ENCODE results near the gene PLEKHN1.
A peak's percentile ranks its signal among the peaks of the same experiment; 100 is the strongest.

PLEKHN1 gene

DNA sequence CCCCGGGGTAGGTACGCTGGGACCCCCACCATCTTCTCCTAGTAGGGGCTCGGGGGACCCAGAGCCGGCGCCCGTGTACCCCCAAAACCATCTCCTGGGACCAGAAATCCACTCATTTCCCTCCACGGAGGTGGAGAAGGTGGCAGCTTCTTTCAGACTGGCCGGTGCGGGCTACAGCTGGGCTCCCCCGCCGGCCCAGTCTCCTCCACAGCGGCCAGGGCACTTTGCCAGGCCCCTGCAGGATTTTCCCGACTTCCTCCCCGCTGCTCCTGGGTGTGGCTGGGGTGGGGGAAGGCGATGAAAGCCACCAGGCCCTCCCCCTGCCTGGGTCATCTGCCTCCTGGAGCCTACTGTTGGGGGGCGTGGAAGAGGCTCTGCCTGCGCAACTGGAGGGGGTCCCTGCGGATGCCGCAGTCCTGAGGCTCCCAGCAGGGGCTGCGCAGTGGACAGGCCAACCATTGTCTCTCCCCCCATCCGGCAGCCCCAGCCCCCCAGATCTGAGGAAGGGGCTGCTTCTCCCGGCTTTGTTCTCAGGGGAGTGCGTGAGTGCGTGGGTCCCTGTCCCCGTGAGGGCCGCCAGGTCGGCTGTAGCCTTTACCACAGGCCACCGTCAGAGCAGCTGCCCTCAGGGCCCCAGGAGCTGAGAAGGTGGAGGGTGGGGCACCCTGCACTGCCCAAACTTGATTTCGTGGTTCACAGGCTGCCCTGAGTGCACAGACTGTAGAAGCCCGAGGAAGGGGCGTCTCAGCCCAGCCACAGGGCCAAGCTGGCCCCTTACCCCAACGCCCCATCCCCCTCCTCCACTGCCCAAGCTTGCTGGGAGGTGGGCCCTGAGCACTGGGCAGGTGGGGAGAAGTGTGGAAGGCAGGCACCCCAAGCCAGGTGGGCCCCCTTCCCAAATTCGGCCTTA, 55.0 kb downstream of the PLEKHN1 start:
- peak overlapping the region; percentile 43 for H3K9ac ChIP-seq (ENCODE audit: low read length)
- H3K36me3 ChIP-seq (ENCODE audit: control insufficient read depth, insufficient read depth, low read length), result no peaks in the 10 kb centered on the region
- H3K4me3 ChIP-seq (ENCODE audit: low read length), result peak overlapping the region; percentile 25
- H3K27me3 ChIP-seq (ENCODE audit: control insufficient read depth, insufficient read depth, low read length), result no peaks in the 10 kb centered on the region
- H3K4me1 ChIP-seq (ENCODE audit: control insufficient read depth, insufficient read depth, low read length), result peaks cover 31% of the 10 kb centered on the region
- no peaks in the 10 kb centered on the region for H3K9me3 ChIP-seq (ENCODE audit: control insufficient read depth, low read length)

DNA sequence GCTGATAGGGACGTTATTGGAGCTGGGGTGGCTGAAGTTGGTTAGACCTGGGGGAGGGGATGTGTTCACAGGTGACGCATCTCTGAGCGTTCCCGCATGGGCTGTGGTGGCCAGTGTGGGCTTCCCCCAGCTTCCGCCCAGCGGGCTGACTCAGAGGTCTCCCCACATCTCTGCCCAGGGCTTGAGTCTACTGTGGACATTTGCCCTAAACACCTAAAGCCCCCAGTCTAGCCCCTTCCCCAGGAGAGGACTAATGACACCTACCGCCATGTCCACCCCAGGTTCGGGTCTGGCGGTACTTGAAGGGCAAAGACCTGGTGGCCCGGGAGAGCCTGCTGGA, 55.6 kb downstream of the PLEKHN1 start:
- Histone ChIP-seq H3K9ac (ENCODE audit: low read length) (no peak overlapping the region), H3K36me3 (ENCODE audit: control insufficient read depth, insufficient read depth, low read length) (no peaks in the 10 kb centered on the region), H3K9me3 (ENCODE audit: control insufficient read depth, low read length) (no peaks in the 10 kb centered on the region), H3K27me3 (ENCODE audit: control insufficient read depth, insufficient read depth, low read length) (no peaks in the 10 kb centered on the region), H3K4me3 (ENCODE audit: low read length) (no peak overlapping the region), H3K4me1 (ENCODE audit: control insufficient read depth, insufficient read depth, low read length) (peaks cover 31% of the 10 kb centered on the region)

DNA sequence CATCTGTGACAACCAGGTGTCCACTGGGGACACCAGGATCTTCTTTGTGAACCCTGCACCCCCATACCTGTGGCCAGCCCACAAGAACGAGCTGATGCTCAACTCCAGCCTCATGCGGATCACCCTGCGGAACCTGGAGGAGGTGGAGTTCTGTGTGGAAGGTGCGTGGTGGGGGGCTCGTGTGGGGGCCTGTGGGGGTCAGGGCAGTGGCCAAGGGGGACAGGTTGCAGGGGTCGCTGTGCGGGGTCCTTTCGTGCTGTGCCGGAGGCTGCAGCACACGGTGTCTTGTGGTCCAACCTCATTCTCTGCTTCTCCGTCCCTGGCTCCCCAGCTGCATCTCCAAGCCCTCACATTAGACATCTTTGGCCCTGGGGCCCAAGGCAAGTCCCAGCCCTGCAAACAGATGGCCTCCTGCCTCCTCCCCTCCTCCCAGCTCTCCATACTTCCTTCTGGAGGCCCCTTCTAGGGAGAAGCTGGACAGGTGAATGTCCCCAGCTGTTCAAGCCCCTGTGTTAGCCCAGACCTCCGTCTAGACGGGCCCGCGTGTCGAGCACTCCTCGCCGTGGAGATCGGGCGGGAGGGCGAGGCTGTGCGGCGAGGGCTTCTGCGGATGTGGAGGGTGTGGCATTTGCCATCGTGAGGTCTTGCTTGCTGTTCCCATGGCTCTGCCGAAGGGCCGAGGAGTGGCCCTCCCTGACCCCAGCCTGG, 56.2 kb downstream of the PLEKHN1 start:
- no peaks in the 10 kb centered on the region for H3K27me3 ChIP-seq (ENCODE audit: control insufficient read depth, insufficient read depth, low read length)
- no peak overlapping the region for H3K9ac ChIP-seq (ENCODE audit: low read length)
- no peak overlapping the region for H3K4me3 ChIP-seq (ENCODE audit: low read length)
- H3K36me3 ChIP-seq (ENCODE audit: control insufficient read depth, insufficient read depth, low read length), result no peaks in the 10 kb centered on the region
- no peaks in the 10 kb centered on the region for H3K9me3 ChIP-seq (ENCODE audit: control insufficient read depth, low read length)
- peaks cover 31% of the 10 kb centered on the region for H3K4me1 ChIP-seq (ENCODE audit: control insufficient read depth, insufficient read depth, low read length)

DNA sequence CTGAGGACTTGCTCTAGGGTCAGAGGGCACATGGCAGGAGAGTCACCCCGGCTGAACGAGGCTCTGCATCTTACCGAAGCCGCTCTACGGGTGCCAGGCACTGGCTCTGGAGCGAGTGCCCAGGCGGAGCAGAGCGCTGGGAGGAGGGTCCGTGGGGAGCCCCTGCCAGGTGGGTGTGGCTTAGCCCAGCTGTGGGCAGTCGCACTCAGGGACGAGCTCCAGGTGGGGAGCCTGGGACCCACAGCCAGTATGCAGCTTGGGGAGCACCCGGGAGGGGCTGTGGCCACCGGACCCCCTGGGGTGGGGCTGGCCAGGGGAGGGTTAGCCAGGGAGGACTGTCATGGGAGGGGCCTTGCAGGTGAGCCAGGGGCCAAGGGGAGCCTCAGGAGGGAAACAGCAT, 57.4 kb downstream of the PLEKHN1 start:
- Histone ChIP-seq H3K4me3 (ENCODE audit: low read length) (no peak overlapping the region), H3K9me3 (ENCODE audit: control insufficient read depth, low read length) (no peaks in the 10 kb centered on the region), H3K9ac (ENCODE audit: low read length) (no peak overlapping the region), H3K36me3 (ENCODE audit: control insufficient read depth, insufficient read depth, low read length) (no peaks in the 10 kb centered on the region), H3K4me1 (ENCODE audit: control insufficient read depth, insufficient read depth, low read length) (peaks cover 31% of the 10 kb centered on the region), H3K27me3 (ENCODE audit: control insufficient read depth, insufficient read depth, low read length) (no peaks in the 10 kb centered on the region)

DNA sequence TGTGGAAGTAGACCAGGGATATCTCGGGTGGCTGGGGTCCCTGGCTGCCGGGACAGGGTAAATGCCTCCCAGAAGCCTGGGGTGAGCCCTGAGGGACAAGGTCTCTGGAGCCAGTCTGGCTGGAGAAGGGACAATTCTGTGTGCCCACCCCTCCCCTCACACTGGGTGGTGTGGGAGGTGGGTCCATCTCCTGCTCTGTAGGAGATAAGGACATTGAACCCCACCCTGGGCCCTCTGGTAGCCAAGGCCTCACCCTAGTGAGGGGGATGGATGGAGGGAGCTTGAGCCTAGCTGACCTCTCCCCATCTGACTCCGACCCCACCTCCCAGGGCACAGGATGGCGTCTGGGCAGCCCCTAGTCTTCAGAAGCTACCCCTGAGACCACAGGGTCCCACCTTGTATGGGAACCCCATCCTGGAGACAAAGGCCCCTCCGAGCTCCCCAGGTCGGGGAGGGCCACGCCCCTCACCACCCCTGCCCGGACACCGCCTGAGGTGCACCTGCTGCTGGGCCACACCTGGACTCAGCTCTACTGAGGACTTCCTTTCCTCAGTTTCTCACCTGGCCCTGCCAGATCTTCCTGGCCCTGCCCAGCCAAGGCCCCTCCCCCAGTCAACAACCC, 58.0 kb downstream of the PLEKHN1 start:
- peaks cover 28% of the 10 kb centered on the region for H3K4me1 ChIP-seq (ENCODE audit: control insufficient read depth, insufficient read depth, low read length)
- no peak overlapping the region for H3K9ac ChIP-seq (ENCODE audit: low read length)
- H3K27me3 ChIP-seq (ENCODE audit: control insufficient read depth, insufficient read depth, low read length), result no peaks in the 10 kb centered on the region
- H3K36me3 ChIP-seq (ENCODE audit: control insufficient read depth, insufficient read depth, low read length), result no peaks in the 10 kb centered on the region
- H3K4me3 ChIP-seq (ENCODE audit: low read length), result no peak overlapping the region
- no peaks in the 10 kb centered on the region for H3K9me3 ChIP-seq (ENCODE audit: control insufficient read depth, low read length)

DNA sequence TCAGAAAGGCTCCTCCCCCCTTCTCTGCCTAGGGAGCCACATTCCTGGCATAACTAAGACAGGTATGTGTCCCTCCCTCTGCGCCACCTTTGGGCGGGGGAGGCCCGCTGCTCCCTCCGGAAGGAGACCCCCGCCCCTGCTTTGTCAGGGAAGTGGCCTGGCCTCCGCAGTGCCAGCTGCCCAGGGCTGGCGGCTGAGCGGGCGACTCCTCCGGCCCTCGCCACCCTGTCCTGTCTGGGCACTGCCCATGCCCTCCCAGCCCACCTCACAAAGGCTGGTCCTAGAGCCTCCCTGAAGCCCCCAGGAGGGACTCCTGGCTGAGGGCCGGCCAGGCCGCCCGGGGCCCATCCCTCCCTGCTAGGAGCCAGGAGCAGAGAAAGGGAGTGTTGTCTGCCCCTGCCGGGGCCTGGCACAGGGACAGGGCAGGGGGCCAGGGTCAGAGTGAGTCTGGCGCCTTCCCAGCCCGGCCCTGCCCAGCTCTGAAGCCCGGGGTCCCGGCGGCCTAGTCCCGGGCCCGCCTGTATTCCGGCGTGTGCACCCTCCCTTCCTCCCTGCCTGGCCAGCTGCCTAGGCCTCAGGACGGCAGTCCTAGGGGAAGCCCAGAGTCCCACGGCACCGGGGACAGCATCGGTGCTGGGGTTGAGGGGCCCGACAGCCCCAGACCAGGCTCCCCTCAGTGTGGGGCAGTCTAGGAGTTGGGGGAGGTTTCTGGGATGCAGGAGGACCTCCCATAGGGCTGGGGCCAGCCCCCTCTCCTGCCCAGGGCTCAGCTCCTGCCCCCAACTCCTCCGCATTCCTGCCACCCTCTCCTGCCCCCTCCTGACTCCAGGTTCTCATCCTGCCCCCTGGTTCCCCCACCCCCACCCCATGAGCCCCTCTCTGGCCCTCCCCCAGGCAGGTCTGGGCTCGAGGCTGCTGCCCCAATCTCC, 58.8 kb downstream of the PLEKHN1 start:
- H3K4me3 ChIP-seq (ENCODE audit: low read length), result no peak overlapping the region
- H3K36me3 ChIP-seq (ENCODE audit: control insufficient read depth, insufficient read depth, low read length), result no peaks in the 10 kb centered on the region
- H3K9ac ChIP-seq (ENCODE audit: low read length), result peak overlapping the region; percentile 39
- H3K27me3 ChIP-seq (ENCODE audit: control insufficient read depth, insufficient read depth, low read length), result no peaks in the 10 kb centered on the region
- peaks cover 28% of the 10 kb centered on the region for H3K4me1 ChIP-seq (ENCODE audit: control insufficient read depth, insufficient read depth, low read length)
- no peaks in the 10 kb centered on the region for H3K9me3 ChIP-seq (ENCODE audit: control insufficient read depth, low read length)

All from mucosa of stomach (tissue), 1 donor.